A549 (cell line): Measurements from ENCODE around the gene SBNO2. TPM values are rescaled to one million over a fixed set of nuclear protein-coding genes. Genes with fewer than 3 reads are reported as not detected.
A peak's percentile ranks its signal among the peaks of the same experiment; 100 is the strongest.
"Not testable (repeated sequence)": the region's sequence is repeated elsewhere in the genome, so short reads cannot be mapped to it uniquely, and the experiment has no call there.

ENCODE experiments used
- ATAC-seq, 2 experiments: fragments of 200-7000 bp in 1 of 2; fragments of >200 bp in 1 of 2; cut with Nextera tagmentation in 1 of 2; cut with Tn5 transposase in 1 of 2; 3 replicates each; pipeline versions ENCODE4 v1.8.0 to v1.9.1; 2018 to 2020; ENCODE audit warnings: mild to moderate bottlenecking in 1 of 2, moderate library complexity in 1 of 2
- CTCF ChIA-PET: fragments of 300-600 bp; sonication (Branson Sonifier 250); formaldehyde crosslinking; extraction: SDS; loops from one replicate; lab custom pipeline; 2021; ENCODE audit warnings: antibody characterized with exemption, inconsistent platforms; lab: Yijun Ruan, JAX
- POLR2A ChIA-PET: fragments of 350-600 bp; formaldehyde crosslinking; extraction: SDS; loops from one replicate; lab custom pipeline; 2021; ENCODE audit warnings: antibody characterized with exemption, inconsistent platforms; lab: Yijun Ruan, JAX
- DNase-seq, 2 experiments: peaks; one replicate each; pipeline versions ENCODE4 v3.0.0 to v3.0.0-alpha.2; 2011 to 2016; ENCODE audit warnings: low read depth in 1 of 2, low spot score in 1 of 2
- FAIRE-seq: peaks from 2 replicates; lab custom pipeline; 2011; peaks lifted over from hg19 to GRCh38; lab: Jason Lieb, UNC
- H3K27ac ChIP-seq, 2 experiments: fragments of >200 bp; sonication (Bioruptor Twin); formaldehyde crosslinking; 3 replicates each; pipeline ENCODE4 v1.5.1; 2016 to 2017
- H3K4me1 ChIP-seq: fragments of >200 bp; sonication (Bioruptor Twin); formaldehyde crosslinking; 3 replicates; pipeline ENCODE4 v1.6.1; 2016
- H3K4me2 ChIP-seq: fragments of >200 bp; sonication (Bioruptor Twin); formaldehyde crosslinking; 3 replicates; pipeline ENCODE4 v1.6.1; 2016
- H3K4me3 ChIP-seq: fragments of >200 bp; sonication (Bioruptor Twin); formaldehyde crosslinking; 3 replicates; pipeline ENCODE4 v1.5.1; 2016
- H3K9me3 ChIP-seq: fragments of >200 bp; sonication (Bioruptor Twin); formaldehyde crosslinking; 3 replicates; pipeline ENCODE4 v1.6.1; 2016
- BHLHE40 ChIP-seq: IDR thresholded peaks from 2 replicates; pipeline ENCODE4 v1.6.1; 2012; ENCODE audit warnings: low read depth, low read length, inconsistent platforms
- CHD2 ChIP-seq: fragments of 150-350 bp; IDR thresholded peaks from 2 replicates; pipeline ENCODE4 v1.6.1; 2014; ENCODE audit warnings: low read length; ENCODE audit not compliant: partially characterized antibody
- CHD4 ChIP-seq: fragments of 200-600 bp; sonication (generic); IDR thresholded peaks from 2 replicates; pipeline ENCODE4 v1.6.1; 2016; ENCODE audit warnings: antibody characterized with exemption, mild to moderate bottlenecking, borderline replicate concordance
- ESRRA ChIP-seq: fragments of 150-350 bp; IDR thresholded peaks from 2 replicates; pipeline ENCODE4 v1.6.1; 2014; ENCODE audit warnings: mild to moderate bottlenecking, low read length, borderline replicate concordance
- FOSL2 ChIP-seq, 2 experiments: fragments of 450-650 bp in 1 of 2; fragments of >200 bp in 1 of 2; sonication (Bioruptor Twin) in 1 of 2; formaldehyde crosslinking; IDR thresholded peaks; 2 replicates each; pipeline versions ENCODE4 v1.5.0 to v1.6.1; 2016 to 2020; ENCODE audit warnings: mild to moderate bottlenecking in 1 of 2, moderate library complexity in 1 of 2
- GATA3 ChIP-seq: IDR thresholded peaks from 2 replicates; pipeline ENCODE4 v1.6.1; 2012; ENCODE audit warnings: borderline replicate concordance
- HDAC2 ChIP-seq: fragments of 200-600 bp; sonication (generic); IDR thresholded peaks from 2 replicates; pipeline ENCODE4 v1.6.1; 2016
- HES2 ChIP-seq: fragments of >200 bp; sonication (Bioruptor Twin); formaldehyde crosslinking; IDR thresholded peaks from 2 replicates; pipeline ENCODE4 v1.6.1; 2016
- JUN ChIP-seq, 2 experiments: fragments of >200 bp; sonication (Bioruptor Twin); formaldehyde crosslinking; IDR thresholded peaks; 2 replicates in 1 of 2; 3 replicates in 1 of 2; pipeline ENCODE4 v1.6.1; 2016 to 2017
- JUNB ChIP-seq: fragments of >200 bp; sonication (Bioruptor Twin); formaldehyde crosslinking; IDR thresholded peaks from 2 replicates; pipeline ENCODE4 v1.6.1; 2016
- KDM5A ChIP-seq: fragments of 200-600 bp; sonication (generic); IDR thresholded peaks from 2 replicates; pipeline ENCODE4 v1.6.1; 2016; ENCODE audit warnings: antibody characterized with exemption, mild to moderate bottlenecking
- PHF8 ChIP-seq: fragments of 200-600 bp; sonication (generic); IDR thresholded peaks from 2 replicates; pipeline ENCODE4 v1.6.1; 2016; ENCODE audit warnings: low read depth, mild to moderate bottlenecking, antibody characterized with exemption, moderate library complexity, borderline replicate concordance
- POLR2A ChIP-seq: IDR thresholded peaks from 2 replicates; pipeline ENCODE4 v1.6.1; 2012; ENCODE audit warnings: mild to moderate bottlenecking, low read length
- RAD21 ChIP-seq, 2 experiments: fragments of >200 bp in 1 of 2; sonication (Bioruptor Twin) in 1 of 2; formaldehyde crosslinking in 1 of 2; IDR thresholded peaks in 1 of 2; conservative IDR thresholded peaks in 1 of 2; 2 replicates in 1 of 2; 3 replicates in 1 of 2; pipeline ENCODE4 v1.6.1; 2012 to 2018; ENCODE audit warnings: inconsistent platforms in 1 of 2
- RFX5 ChIP-seq: fragments of 450-650 bp; IDR thresholded peaks from 2 replicates; pipeline ENCODE4 v1.7.1; 2014; ENCODE audit warnings: antibody characterized with exemption, mild to moderate bottlenecking, moderate library complexity
- RNF2 ChIP-seq: fragments of 200-600 bp; sonication (generic); IDR thresholded peaks from 2 replicates; pipeline ENCODE4 v1.6.1; 2016; ENCODE audit warnings: low read depth, mild to moderate bottlenecking, antibody characterized with exemption, moderate library complexity, borderline replicate concordance
- TFCP2L1 ChIP-seq: fragments of 250-450 bp; sonication (Bioruptor Pico); IDR thresholded peaks from 2 replicates; pipeline ENCODE4 v1.5.0; 2021; ENCODE audit warnings: mild to moderate bottlenecking
- ZNF302 ChIP-seq: fragments of 250-450 bp; sonication (Bioruptor Pico); IDR thresholded peaks from 2 replicates; pipeline ENCODE4 v1.9.0; 2021; ENCODE audit warnings: inconsistent platforms, mild to moderate bottlenecking, moderate library complexity
- WGBS: methylation state at CpG from one replicate; pipeline ENCODE4 v1.1.6; 2017; ENCODE audit errors: missing lambda C conversion rate; 5-methylcytosine and 5-hydroxymethylcytosine counted together
- polyA plus RNA-seq, 4 experiments: library from polyadenylated mRNA; depleted of rRNA in 3 of 4; stranded (reverse); fragments of >200 nt; fragmentation: RNase III in 1 of 4; extraction: RNeasy Plus Mini Kit Qiagen cat#74134 plus additional on column Dnase treatment in 1 of 4; gene quantifications; 2 replicates in 3 of 4; 3 replicates in 1 of 4; pipeline ENCODE4 v1.2.3, GENCODE V29; 2011 to 2017
- TF ChIP-seq, protein P1 (sequence below): fragments of 200-600 bp; sonication (generic); IDR thresholded peaks from 2 replicates; pipeline ENCODE4 v1.6.1; 2016; ENCODE audit warnings: antibody characterized with exemption, mild to moderate bottlenecking, moderate library complexity
- TF ChIP-seq, protein P2 (sequence below): fragments of 250-450 bp; sonication (Bioruptor Pico); IDR thresholded peaks from 2 replicates; pipeline ENCODE4 v1.5.0; 2021; ENCODE audit warnings: mild to moderate bottlenecking, moderate library complexity, borderline replicate concordance

The SBNO2 gene
- polyA plus RNA-seq, 2 of the 4 experiments (the other 2 are of a cell fraction): 6.8 to 27.0 TPM

- not testable (repeated sequence) for H3K9me3 ChIP-seq, FAIRE-seq, H3K4me3 ChIP-seq, DNase-seq, ATAC-seq, H3K4me2 ChIP-seq, H3K27ac ChIP-seq, H3K4me1 ChIP-seq
- 89% methylated on average over 4 of the region's 4 CpGs for WGBS
- CTCF ChIA-PET: interaction anchor here (1.4 to 4.9 kb wide), 2 partner anchors 44 to 88 kb away, joined by 3 to 28 read pairs; no protein-coding TSS in a partner anchor
- POLR2A ChIA-PET: interaction anchor here (0.6 kb wide), 1 partner anchor 98 kb away, joined by 9 read pairs; no protein-coding TSS in a partner anchor
These were observed 26.5 kb upstream of the SBNO2 start for GRCh38 chr19:1200614-1201013.

DNA sequence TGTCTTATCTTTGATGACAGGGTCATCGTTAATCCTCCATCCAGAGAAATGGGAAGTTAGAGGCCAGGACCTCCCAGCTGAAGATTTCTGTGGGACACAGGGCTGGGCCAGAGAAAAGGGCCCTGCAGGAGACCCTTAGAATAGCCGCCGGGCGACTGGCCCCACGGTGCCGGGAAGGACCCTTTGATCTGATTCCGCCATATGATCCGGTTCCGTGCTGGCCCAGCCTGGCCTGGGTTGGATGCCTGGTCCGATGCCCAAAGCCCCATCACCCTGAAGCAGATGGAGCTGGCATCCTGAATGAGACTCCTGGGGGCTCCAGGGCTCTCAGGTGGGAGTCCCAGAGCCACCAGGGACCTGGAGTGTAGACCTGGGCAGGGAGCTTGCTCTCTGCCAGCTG, 25.5 kb upstream of the SBNO2 start:
- ChIA-PET POLR2A (interaction anchor here (1.2 kb wide), 1 partner anchor 17 kb away, joined by 4 read pairs; no protein-coding TSS in a partner anchor), CTCF (interaction anchor here (0.6 to 4.9 kb wide), 7 partner anchors 21 to 87 kb away, joined by 3 to 28 read pairs (median 3); no protein-coding TSS in a partner anchor)
- Histone ChIP-seq H3K4me3 (no peak overlapping the region), H3K27ac (no peak overlapping the region), H3K4me1 (peaks cover 9% of the 10 kb centered on the region; the same call in 1 of the 3 replicates), H3K4me2 (no peak overlapping the region), H3K9me3 (no peaks in the 10 kb centered on the region)
- DNase-seq (no peak), ATAC-seq (no peak), FAIRE-seq (no peak)
- WGBS: 100% methylated on average over 1 of the region's 10 CpGs
- TF ChIP-seq CHD2 (no peak), RAD21 (conservative IDR thresholded peaks at IDR 0.05 in 1 of 2, IDR thresholded peaks at IDR 0.05 in 1 of 2) (no peak), HDAC2 (no peak), POLR2A (no peak), ESRRA (no peak), TFCP2L1 (CRISPR knock-in tag) (no peak), ZNF302 (CRISPR knock-in tag) (no peak), JUN (IDR thresholded peaks at IDR 0.05) (no peak), PHF8 (no peak), KDM5A (no peak), RNF2 (no peak), CHD4 (no peak), RFX5 (no peak), BHLHE40 (no peak), HES2 (no peak), GATA3 (no peak)
- TF ChIP-seq, protein P1, sequence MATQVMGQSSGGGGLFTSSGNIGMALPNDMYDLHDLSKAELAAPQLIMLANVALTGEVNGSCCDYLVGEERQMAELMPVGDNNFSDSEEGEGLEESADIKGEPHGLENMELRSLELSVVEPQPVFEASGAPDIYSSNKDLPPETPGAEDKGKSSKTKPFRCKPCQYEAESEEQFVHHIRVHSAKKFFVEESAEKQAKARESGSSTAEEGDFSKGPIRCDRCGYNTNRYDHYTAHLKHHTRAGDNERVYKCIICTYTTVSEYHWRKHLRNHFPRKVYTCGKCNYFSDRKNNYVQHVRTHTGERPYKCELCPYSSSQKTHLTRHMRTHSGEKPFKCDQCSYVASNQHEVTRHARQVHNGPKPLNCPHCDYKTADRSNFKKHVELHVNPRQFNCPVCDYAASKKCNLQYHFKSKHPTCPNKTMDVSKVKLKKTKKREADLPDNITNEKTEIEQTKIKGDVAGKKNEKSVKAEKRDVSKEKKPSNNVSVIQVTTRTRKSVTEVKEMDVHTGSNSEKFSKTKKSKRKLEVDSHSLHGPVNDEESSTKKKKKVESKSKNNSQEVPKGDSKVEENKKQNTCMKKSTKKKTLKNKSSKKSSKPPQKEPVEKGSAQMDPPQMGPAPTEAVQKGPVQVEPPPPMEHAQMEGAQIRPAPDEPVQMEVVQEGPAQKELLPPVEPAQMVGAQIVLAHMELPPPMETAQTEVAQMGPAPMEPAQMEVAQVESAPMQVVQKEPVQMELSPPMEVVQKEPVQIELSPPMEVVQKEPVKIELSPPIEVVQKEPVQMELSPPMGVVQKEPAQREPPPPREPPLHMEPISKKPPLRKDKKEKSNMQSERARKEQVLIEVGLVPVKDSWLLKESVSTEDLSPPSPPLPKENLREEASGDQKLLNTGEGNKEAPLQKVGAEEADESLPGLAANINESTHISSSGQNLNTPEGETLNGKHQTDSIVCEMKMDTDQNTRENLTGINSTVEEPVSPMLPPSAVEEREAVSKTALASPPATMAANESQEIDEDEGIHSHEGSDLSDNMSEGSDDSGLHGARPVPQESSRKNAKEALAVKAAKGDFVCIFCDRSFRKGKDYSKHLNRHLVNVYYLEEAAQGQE: no peak
- TF ChIP-seq, protein P2, sequence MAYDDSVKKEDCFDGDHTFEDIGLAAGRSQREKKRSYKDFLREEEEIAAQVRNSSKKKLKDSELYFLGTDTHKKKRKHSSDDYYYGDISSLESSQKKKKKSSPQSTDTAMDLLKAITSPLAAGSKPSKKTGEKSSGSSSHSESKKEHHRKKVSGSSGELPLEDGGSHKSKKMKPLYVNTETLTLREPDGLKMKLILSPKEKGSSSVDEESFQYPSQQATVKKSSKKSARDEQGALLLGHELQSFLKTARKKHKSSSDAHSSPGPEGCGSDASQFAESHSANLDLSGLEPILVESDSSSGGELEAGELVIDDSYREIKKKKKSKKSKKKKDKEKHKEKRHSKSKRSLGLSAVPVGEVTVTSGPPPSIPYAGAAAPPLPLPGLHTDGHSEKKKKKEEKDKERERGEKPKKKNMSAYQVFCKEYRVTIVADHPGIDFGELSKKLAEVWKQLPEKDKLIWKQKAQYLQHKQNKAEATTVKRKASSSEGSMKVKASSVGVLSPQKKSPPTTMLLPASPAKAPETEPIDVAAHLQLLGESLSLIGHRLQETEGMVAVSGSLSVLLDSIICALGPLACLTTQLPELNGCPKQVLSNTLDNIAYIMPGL: no peak

DNA sequence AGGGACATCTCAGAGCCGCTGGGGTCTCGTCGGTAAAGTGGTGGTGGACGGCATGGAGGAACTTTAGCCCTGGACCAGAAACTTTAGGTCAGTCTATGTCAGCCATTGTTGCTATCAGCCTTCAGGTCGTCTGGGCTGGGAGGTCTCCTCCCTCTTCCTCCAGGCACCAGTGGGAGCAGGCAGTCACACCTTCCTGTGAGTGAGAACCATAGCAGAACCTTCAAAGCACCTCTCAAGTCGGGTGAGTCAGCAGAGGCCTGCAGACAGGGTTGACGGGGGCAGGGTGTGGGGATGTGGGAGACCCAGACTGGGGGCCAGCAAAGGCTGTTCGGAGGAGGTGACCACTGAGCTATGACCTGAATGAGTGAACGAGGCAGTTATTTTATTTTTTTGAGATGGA, 15.4 kb upstream of the SBNO2 start:
- DNase-seq (peak in 1 of 2 experiments; percentile 71), ATAC-seq (peak; percentile 67 to 77; a peak in 5 of 6 replicates)
- POLR2A ChIA-PET: no interaction called here
- TF ChIP-seq JUNB (no peak), FOSL2 (IDR thresholded peaks at IDR 0.05) (no peak), FOSL2 (CRISPR knock-in tag; IDR thresholded peaks at IDR 0.05) (peak; percentile 36; the same call in 1 of the 2 replicates)
- TF ChIP-seq, all 56 proteins: peak for 1
- Histone ChIP-seq H3K4me3 (no peak overlapping the region), H3K9me3 (no peaks in the 10 kb centered on the region), H3K27ac (peak overlapping the region; percentile 56 to 90), H3K4me2 (peak overlapping the region; percentile 4; the same call in 1 of the 3 replicates), H3K4me1 (peaks cover 31% of the 10 kb centered on the region)
- FAIRE-seq: no peak
- CTCF ChIA-PET: interaction anchor here (0.6 to 4.6 kb wide), 2 partner anchors 76 to 274 kb away, joined by 3 to 28 read pairs; no protein-coding TSS in a partner anchor
- 72% methylated on average over 7 of the region's 9 CpGs for WGBS
